HepG2 (cell line): ENCODE measurements around the gene ADSS1. TPM values are rescaled to one million over a fixed set of nuclear protein-coding genes. Genes with fewer than 3 reads are reported as not detected.
A peak's percentile ranks its signal among the peaks of the same experiment; 100 is the strongest.

Experiments
- ADNP ChIP-seq: sonication (generic); formaldehyde crosslinking; IDR thresholded peaks from 2 replicates; pipeline ENCODE4 v1.4.0; 2020; ENCODE audit warnings: missing genetic modification reagents
- AFF4 ChIP-seq: sonication (generic); formaldehyde crosslinking; IDR thresholded peaks from 2 replicates; pipeline ENCODE4 v1.4.0; 2020; ENCODE audit warnings: missing genetic modification reagents
- FUBP1 ChIP-seq: sonication (generic); formaldehyde crosslinking; IDR thresholded peaks from 2 replicates; pipeline ENCODE4 v1.5.1; 2020; ENCODE audit warnings: missing genetic modification reagents, mild to moderate bottlenecking, borderline replicate concordance
- HIVEP1 ChIP-seq: sonication (generic); formaldehyde crosslinking; IDR thresholded peaks from 2 replicates; pipeline ENCODE4 v1.4.0; 2020; ENCODE audit warnings: mild to moderate bottlenecking, missing genetic modification reagents
- KIAA2018 ChIP-seq: sonication (generic); formaldehyde crosslinking; IDR thresholded peaks from 2 replicates; pipeline ENCODE4 v1.5.0; 2020; ENCODE audit warnings: mild to moderate bottlenecking, missing genetic modification reagents, borderline replicate concordance
- REL ChIP-seq: sonication (generic); formaldehyde crosslinking; conservative IDR thresholded peaks from 2 replicates; pipeline ENCODE4 v1.8.0; 2022; ENCODE audit warnings: mild to moderate bottlenecking, missing genetic modification reagents, moderate library complexity
- RFXAP ChIP-seq: sonication (generic); formaldehyde crosslinking; IDR thresholded peaks from 2 replicates; pipeline ENCODE4 v1.4.0; 2020; ENCODE audit warnings: missing genetic modification reagents, borderline replicate concordance
- ZNF276 ChIP-seq: sonication (generic); formaldehyde crosslinking; IDR thresholded peaks from 2 replicates; pipeline ENCODE4 v1.4.0; 2020; ENCODE audit warnings: mild to moderate bottlenecking, low read depth, missing genetic modification reagents
- ZNF354B ChIP-seq: sonication (generic); formaldehyde crosslinking; IDR thresholded peaks from 2 replicates; pipeline ENCODE4 v1.8.0; 2022; ENCODE audit warnings: mild to moderate bottlenecking, missing genetic modification reagents
- ZNF772 ChIP-seq: sonication (generic); formaldehyde crosslinking; IDR thresholded peaks from 2 replicates; pipeline ENCODE4 v1.5.0; 2020; ENCODE audit warnings: mild to moderate bottlenecking, missing genetic modification reagents
- ZNF790 ChIP-seq: sonication (generic); formaldehyde crosslinking; IDR thresholded peaks from 2 replicates; pipeline ENCODE4 v1.8.0; 2022; ENCODE audit warnings: missing genetic modification reagents, mild to moderate bottlenecking, borderline replicate concordance
- polyA plus RNA-seq, 8 experiments: library from polyadenylated mRNA; depleted of rRNA in 3 of 8; stranded (reverse) in 7 of 8; unstranded in 1 of 8; fragments of >200 nt; fragmentation: Illumina TruSeq in 4 of 8; extraction: Trizol in 4 of 8; gene quantifications; 2 replicates each; pipeline versions ENCODE4 v1.2.1 to v1.2.3, GENCODE V29; 2011 to 2016; ENCODE audit warnings: low read depth in 4 of 8, missing spikeins in 1 of 8, mixed read lengths in 1 of 8; ENCODE audit not compliant: insufficient read depth in 1 of 8
- total RNA-seq, 5 experiments: library from RNA; depleted of rRNA; stranded (reverse); fragments of >200 nt; fragmentation: Illumina TruSeq; extraction: Trizol; gene quantifications; 2 replicates each; pipeline ENCODE4 v1.2.3, GENCODE V29; 2016; ENCODE audit warnings: low read depth in 1 of 5

Gene ADSS1
- total and polyA plus RNA-seq, 2 of the 13 experiments (the other 11 are each of a cell fraction or from before 2014, with no cell fraction given), result 1.0 to 36.7 TPM

GRCh38 chr14:104734991-104735779 is 11.2 kb downstream of the ADSS1 start (continued):
- TF ChIP-seq FUBP1 (CRISPR knock-in tag) (no peak), ADNP (CRISPR knock-in tag) (no peak), ZNF772 (CRISPR knock-in tag) (peak; percentile 22; the same call in 1 of the 2 replicates), HIVEP1 (CRISPR knock-in tag) (0 out of 2 replicates have a peak, but pooled peaks have one; percentile 41), KIAA2018 (peak; percentile 63; the same call in 1 of the 2 replicates), AFF4 (CRISPR knock-in tag) (0 out of 2 replicates have a peak, but pooled peaks have one; percentile 68), ZNF354B (CRISPR knock-in tag) (no peak), ZNF790 (CRISPR knock-in tag) (peak; percentile 62; the same call in 1 of the 2 replicates), ZNF276 (CRISPR knock-in tag) (no peak), RFXAP (no peak), REL (CRISPR knock-in tag) (no peak; the same call in 1 of the 2 replicates)
